Measurements from ENCODE around the gene PHLPP1. TPM values are rescaled to one million over a fixed set of nuclear protein-coding genes. Genes with fewer than 3 reads are reported as not detected.
"Not testable (repeated sequence)": the region's sequence is repeated elsewhere in the genome, so short reads cannot be mapped to it uniquely, and the experiment has no call there.

PHLPP1 gene
- 10 to 100 TPM in 3 of 10 donors, 1 to 10 TPM in 7; 3.9 to 13.1 (median 7.9) TPM for polyA plus RNA-seq (ENCODE audit: insufficient read length in 10 of 10)
- long read RNA-seq, donor 1: 0 reads
- long read RNA-seq, donor 2: 0 reads
- long read RNA-seq, donor 3: 0 reads
- long read RNA-seq, donor 4, full-length matches to known transcripts: 2 of 2 reads
- long read RNA-seq, donor 4, partial matches to known transcripts: 0 of 2 reads
- long read RNA-seq, donor 4, other reads (novel, unspliced or antisense): 0 of 2 reads
- long read RNA-seq, donor 5: 0 reads
- long read RNA-seq, donor 6: 0 reads
- long read RNA-seq, donor 7: 0 reads
- long read RNA-seq, donor 8: 0 reads
- long read RNA-seq, donor 9: 0 reads

GRCh38 chr18:62715436-62715758, at the start of gene PHLPP1:
PHLPP1 (plus strand) TSS chr18:62715541; CDS start chr18:62715684, 143 bp downstream.
- no peak for DNase-seq

GRCh38 chr18:62669225-62669624, 46.1 kb upstream of the PHLPP1 start:
- DNase-seq: no peak

GRCh38 chr18:62670573-62670972, 44.8 kb upstream of the PHLPP1 start:
- no peak for DNase-seq

- DNase-seq: no peak
Observed at GRCh38 chr18:62672600-62672999, 42.7 kb upstream of the PHLPP1 start.

- DNase-seq: no peak
Observed at GRCh38 chr18:62678847-62679485, 36.4 kb upstream of the PHLPP1 start.

GRCh38 chr18:62682371-62682770, 33.0 kb upstream of the PHLPP1 start:
- DNase-seq: no peak

DNA sequence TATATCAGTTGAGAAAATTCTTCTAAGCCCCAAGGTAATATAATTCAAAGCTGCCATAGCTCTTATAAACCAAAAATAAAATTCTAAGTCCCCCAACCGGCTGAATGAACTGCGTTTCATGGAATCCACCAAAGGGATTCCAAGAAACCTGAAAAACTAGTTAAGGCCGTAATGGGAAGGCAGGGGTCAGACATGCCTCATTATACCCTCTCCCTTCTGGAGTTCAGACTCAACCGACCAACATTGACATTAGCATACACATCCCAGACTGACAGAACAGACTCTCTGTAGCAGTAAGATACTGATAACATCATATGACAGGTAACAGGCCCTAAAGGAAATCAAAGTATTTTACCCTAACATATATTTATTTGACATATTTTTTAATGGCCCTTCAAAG, 31.4 kb upstream of the PHLPP1 start:
- DNase-seq: no peak

DNA sequence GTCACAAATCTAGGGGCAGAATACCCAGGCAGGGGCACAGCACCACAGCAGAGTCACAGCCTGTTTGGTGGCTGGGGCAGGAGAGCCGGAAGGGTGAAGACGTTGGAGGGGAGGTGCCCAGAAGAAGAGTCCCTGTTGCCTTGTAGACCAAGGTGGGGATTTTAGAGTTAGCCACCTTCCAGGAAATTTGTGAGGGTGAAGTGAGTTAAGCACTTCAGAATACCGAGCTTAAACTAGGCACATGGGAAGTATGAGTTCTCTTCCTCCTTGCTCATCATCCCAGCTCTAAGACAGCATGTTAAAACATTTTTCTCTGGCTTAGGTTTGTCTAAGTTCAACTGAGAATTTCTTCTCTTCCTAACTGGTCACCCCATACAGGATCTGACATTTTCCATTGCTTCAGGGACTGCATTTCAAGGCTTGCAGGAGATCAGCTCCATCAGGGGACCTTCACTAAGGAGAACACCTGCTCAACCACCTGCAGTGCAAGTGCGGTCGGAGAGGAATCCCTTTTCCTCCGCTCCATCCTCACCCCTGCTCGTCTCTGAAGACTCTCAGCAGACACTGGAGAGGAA, 26.5 kb upstream of the PHLPP1 start:
- no peak for DNase-seq

- peak; percentile 3 to 35 (median 10) for DNase-seq
Observed at GRCh38 chr18:62690236-62690815, 25.0 kb upstream of the PHLPP1 start.

- no peak for DNase-seq
Observed at GRCh38 chr18:62693659-62694058, 21.7 kb upstream of the PHLPP1 start.

DNA sequence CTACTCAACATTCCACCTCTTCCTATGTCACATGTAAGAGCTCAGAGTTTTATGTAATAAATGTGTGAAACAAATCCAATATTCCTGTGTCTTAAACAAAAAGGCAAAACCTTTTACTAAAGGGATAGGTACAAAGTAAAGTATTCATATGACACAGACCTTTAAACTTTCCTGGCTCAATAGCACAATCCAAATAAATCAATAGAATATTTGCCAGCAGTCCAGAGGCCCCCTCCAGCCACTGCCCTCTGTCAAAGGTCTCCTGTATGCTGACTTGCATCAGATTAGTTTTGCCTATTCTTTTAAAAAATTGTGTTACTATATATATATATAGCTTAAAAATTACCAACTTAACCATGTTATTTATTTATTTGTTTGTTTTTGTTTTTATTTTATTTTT, 17.7 kb upstream of the PHLPP1 start:
- no peak for DNase-seq

DNA sequence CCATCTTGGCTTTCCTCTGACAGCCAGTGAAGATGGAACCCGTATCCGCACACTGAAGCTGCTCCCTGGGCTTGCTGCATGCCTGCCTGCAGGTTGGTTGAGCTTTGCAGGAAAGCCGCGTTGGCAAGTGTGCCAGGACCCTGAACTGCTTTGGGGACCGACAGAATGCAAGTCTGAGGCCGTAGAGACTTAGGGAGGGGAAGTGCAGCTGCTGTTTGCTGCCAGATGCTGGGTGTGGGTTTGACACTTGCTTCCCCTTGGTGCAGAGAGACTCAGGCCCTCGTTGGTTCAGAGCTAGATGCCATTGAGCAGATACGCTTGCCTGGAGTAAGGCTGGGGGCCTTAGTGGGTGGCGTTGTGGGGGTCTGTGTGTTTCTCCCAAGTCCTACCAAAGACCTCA, 13.1 kb upstream of the PHLPP1 start:
- no peak for DNase-seq

DNA sequence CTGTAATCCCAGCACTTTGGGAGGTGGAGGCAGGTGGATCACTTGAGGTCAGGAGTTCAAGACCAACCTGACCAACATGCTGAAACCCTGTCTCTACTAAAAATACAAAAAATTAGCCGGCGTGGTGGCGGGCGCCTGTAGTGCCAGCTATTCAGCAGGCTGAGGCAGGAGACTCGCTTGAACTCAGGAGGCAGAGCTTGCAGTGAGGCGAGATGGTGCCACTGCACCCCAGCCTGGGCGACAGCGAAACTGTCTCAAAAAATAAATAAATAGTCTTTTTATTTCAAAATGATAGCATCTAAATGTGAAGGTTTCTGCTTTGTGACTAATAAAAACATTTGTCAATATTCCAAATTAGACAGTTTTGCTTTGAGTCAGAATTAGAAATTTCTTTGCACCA, 8.5 kb upstream of the PHLPP1 start:
- not testable (repeated sequence) for DNase-seq

DNA sequence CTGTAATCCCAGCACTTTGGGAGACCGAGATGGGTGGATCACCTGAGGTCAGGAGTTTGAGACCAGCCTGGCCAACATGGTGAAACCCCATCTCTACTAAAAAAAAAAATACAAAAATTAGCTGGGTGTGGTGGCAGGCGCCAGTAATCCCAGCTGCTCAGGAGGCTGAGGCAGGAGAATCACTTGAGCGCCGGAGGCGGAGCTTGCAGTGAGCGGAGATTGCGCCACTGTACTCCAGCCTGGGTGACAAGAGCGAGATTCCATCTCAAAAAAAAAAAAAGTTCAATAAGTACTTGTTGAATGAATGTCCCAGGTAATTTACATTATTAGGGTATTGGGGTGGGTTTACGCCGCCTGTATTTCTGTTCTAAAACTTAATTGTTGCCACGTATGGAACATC, 5.4 kb upstream of the PHLPP1 start:
- DNase-seq: not testable (repeated sequence)

DNA sequence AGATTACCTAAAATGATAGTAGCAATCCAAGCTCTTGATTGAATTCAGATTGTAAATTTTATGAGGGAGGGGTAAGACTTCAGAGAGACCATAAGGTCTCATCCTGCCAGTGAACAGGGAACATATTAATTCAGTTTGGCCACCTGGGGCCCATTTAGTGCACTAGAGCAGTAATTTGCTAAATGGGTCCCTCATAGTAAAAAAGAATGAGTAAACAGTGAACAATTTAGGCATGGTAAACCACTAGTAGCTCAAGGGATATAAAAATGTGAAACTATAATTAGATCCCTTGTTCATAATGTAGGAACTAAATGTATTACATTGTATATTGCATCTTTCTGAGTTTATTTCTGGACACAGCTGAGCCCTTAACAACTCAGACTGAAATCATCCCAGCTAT, 4.9 kb upstream of the PHLPP1 start:
- no peak for DNase-seq

DNA sequence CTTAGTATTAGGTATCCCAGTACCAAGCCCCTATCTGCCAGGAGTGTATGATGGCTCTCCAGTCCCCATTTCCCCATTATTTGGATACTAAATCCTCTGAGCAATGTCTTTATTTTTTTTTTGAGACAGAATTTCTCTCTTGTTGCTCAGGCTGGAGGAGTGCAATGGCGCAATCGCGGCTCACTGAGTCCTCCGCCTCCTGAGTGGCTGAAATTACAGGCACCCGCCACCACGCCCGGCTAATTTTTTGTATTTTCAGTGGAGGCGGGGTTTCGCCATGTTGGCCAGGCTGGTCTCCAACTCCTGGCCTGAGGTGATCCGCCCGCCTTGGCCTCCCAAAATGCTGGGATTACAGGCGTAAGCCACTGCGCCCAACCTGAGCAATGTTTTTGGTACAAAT, 3.6 kb upstream of the PHLPP1 start:
- DNase-seq: no peak

DNA sequence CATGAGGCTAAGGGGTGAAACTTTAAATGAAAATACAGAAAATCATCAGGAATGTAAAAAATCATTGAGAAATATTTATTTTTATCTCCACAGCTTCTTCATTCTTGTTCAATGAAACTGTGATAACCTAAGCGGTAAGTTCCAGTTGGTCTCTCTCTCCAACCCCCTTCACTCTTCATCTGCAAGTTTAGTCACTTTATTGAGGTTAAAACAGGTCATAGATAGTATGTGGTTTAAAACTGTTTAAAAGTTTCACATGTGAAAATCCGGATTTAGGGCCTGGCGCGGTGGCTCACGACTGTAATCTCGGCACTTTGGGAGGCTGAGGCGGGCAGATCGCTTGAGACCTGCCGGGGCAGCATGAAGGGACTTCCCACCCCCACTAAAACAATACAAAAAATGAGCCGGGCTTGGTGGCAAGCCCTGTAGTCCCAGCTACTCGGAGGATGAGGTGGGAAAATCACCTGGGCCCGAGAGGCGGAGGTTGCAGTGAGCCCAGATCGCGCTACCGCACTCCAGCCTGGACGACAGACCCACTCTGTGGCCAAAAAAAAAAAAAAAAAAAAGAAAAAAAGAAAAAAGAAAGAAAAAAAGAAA, 1.6 kb upstream of the PHLPP1 start:
- DNase-seq: no peak

GRCh38 chr18:62714671-62715435, 488 bp upstream of the PHLPP1 start:
- peak; percentile 99 to 100 (median 99) for DNase-seq

DNA sequence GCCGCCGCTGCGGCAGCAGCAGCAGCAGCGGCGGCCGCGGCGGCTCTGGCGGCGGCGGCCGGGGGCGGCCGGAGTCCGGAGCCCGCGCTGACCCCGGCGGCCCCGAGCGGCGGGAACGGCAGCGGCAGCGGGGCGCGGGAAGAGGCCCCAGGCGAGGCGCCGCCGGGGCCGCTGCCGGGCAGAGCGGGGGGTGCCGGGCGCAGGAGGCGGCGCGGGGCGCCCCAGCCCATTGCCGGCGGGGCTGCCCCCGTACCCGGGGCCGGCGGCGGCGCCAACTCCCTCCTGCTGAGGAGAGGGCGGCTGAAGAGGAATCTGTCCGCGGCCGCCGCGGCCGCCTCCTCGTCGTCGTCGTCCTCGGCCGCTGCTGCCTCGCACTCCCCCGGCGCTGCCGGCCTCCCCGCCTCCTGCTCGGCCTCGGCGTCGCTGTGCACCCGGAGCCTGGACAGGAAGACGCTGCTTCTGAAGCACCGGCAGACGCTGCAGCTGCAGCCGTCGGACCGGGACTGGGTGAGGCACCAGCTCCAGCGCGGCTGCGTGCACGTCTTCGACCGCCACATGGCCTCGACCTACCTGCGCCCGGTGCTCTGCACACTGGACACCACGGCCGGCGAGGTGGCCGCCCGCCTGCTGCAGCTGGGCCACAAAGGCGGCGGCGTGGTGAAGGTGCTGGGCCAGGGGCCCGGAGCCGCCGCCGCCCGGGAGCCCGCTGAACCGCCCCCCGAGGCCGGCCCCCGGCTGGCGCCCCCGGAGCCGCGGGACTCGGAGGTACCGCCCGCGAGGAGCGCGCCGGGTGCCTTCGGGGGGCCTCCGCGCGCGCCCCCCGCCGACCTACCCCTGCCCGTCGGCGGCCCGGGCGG, 646 bp downstream of the PHLPP1 start:
- DNase-seq: peak in 2 of 3 donors; percentile 69 to 90

GRCh38 chr18:62716619-62717168, 1.4 kb downstream of the PHLPP1 start:
- DNase-seq: peak in 2 of 3 donors; percentile 46 to 75
